H1 (cell line): Measurements from ENCODE around the gene SRRM4. TPM values are rescaled to one million over a fixed set of nuclear protein-coding genes. Genes with fewer than 3 reads are reported as not detected.

Experiments used
- CTCF ChIA-PET: fragments of 300-600 bp; sonication (Branson Sonifier 250); formaldehyde crosslinking; loops from one replicate; lab custom pipeline; 2021; ENCODE audit not compliant: partially characterized antibody; lab: Charles Lee
- POLR2A ChIA-PET: fragments of 300-600 bp; sonication (Branson Sonifier 250); formaldehyde crosslinking; loops from one replicate; lab custom pipeline; 2021; ENCODE audit warnings: inconsistent platforms; ENCODE audit not compliant: partially characterized antibody; lab: Charles Lee
- DNase-seq, 2 experiments: peaks; one replicate each; pipeline versions ENCODE4 v3.0.0 to v3.0.0-alpha.2; 2010 to 2022; ENCODE audit warnings: low spot score in 2 of 2, low read depth in 1 of 2, mixed read lengths in 1 of 2
- FAIRE-seq: peaks from 2 replicates; lab custom pipeline; 2011; peaks lifted over from hg19 to GRCh38; lab: Jason Lieb, UNC
- H2AFZ ChIP-seq: 2 replicates; pipeline ENCODE4 v1.8.1; 2012; ENCODE audit warnings: low read length, inconsistent platforms
- H2AK5ac ChIP-seq: 2 replicates; pipeline ENCODE4 v1.6.1; 2013; ENCODE audit warnings: low read depth, low read length
- H2BK120ac ChIP-seq: replicated peaks from 2 replicates; pipeline ENCODE3; 2013; ENCODE audit warnings: low read depth, low read length, inconsistent platforms
- H2BK12ac ChIP-seq: 2 replicates; pipeline ENCODE4 v1.6.1; 2013; ENCODE audit warnings: low read depth, low read length
- H2BK15ac ChIP-seq: 2 replicates; pipeline ENCODE4 v1.6.1; 2013; ENCODE audit warnings: low read length
- H2BK20ac ChIP-seq: 2 replicates; pipeline ENCODE4 v1.6.1; 2013; ENCODE audit warnings: low read length
- H2BK5ac ChIP-seq: 2 replicates; pipeline ENCODE4 v1.6.1; 2013; ENCODE audit warnings: low read depth, low read length
- H3K14ac ChIP-seq: 2 replicates; pipeline ENCODE4 v1.6.1; 2013; ENCODE audit warnings: inconsistent platforms; ENCODE audit not compliant: insufficient read length
- H3K18ac ChIP-seq: 2 replicates; pipeline ENCODE4 v1.6.1; 2013; ENCODE audit warnings: low read length; ENCODE audit errors: extremely low read depth
- H3K23ac ChIP-seq: 2 replicates; pipeline ENCODE4 v1.6.1; 2013; ENCODE audit warnings: inconsistent platforms; ENCODE audit not compliant: insufficient read length
- H3K23me2 ChIP-seq: 2 replicates; pipeline ENCODE4 v1.6.1; 2013; ENCODE audit warnings: low read depth, low read length
- H3K27ac ChIP-seq: 2 replicates; pipeline ENCODE4 v1.6.1; 2011; ENCODE audit warnings: low read depth, low read length, inconsistent platforms
- H3K27me3 ChIP-seq, 4 experiments: replicated peaks in 1 of 4; 1 replicate in 1 of 4; 2 replicates in 3 of 4; pipeline versions ENCODE4 v1.6.1 to v1.8.1; 2011 to 2013; ENCODE audit warnings: low read length in 3 of 4, mild to moderate bottlenecking in 3 of 4, inconsistent platforms in 2 of 4, mixed read lengths in 2 of 4, moderate library complexity in 1 of 4; ENCODE audit not compliant: control insufficient read depth in 3 of 4, insufficient read depth in 3 of 4; ENCODE audit errors: extremely low read depth in 1 of 4
- H3K36me3 ChIP-seq, 4 experiments: 2 replicates each; pipeline versions ENCODE4 v1.6.1 to v1.8.1; 2011 to 2013; ENCODE audit warnings: mild to moderate bottlenecking in 4 of 4, low read length in 3 of 4, moderate library complexity in 2 of 4, control low read depth in 1 of 4, inconsistent platforms in 1 of 4; ENCODE audit not compliant: insufficient read depth in 4 of 4, control insufficient read depth in 2 of 4
- H3K4ac ChIP-seq: replicated peaks from 2 replicates; pipeline ENCODE3; 2013; ENCODE audit warnings: low read length, low read depth, mixed read lengths, inconsistent platforms; ENCODE audit not compliant: insufficient read length
- H3K4me1 ChIP-seq, 4 experiments: replicated peaks in 1 of 4; 1 replicate in 1 of 4; 2 replicates in 3 of 4; pipeline versions ENCODE4 v1.6.1 to v1.8.1; 2011 to 2013; ENCODE audit warnings: low read length in 3 of 4, inconsistent platforms in 2 of 4, mixed read lengths in 1 of 4; ENCODE audit not compliant: insufficient read depth in 4 of 4, control insufficient read depth in 3 of 4
- H3K4me2 ChIP-seq, 2 experiments: 2 replicates each; pipeline versions ENCODE4 v1.6.1 to v1.8.1; 2011 to 2013; ENCODE audit warnings: low read depth in 2 of 2, low read length in 2 of 2, control low read depth in 1 of 2, inconsistent platforms in 1 of 2, mild to moderate bottlenecking in 1 of 2; ENCODE audit not compliant: insufficient read depth in 1 of 2
- H3K4me3 ChIP-seq, 4 experiments: fragments of 200-600, 300-600 bp in 1 of 4; sonication (generic), shearing (Covaris generic), sonication (Bioruptor Twin) in 1 of 4; 2 replicates each; pipeline versions ENCODE4 v1.5.1 to v1.8.1; 2011 to 2016; ENCODE audit warnings: low read length in 4 of 4, low read depth in 3 of 4, control low read depth in 2 of 4, inconsistent platforms in 2 of 4, mild to moderate bottlenecking in 2 of 4, mixed read lengths in 1 of 4, moderate library complexity in 1 of 4; ENCODE audit not compliant: insufficient read depth in 2 of 4; ENCODE audit errors: extremely low read depth in 1 of 4
- H3K56ac ChIP-seq: replicated peaks from 2 replicates; pipeline ENCODE3; 2013; ENCODE audit warnings: low read depth, mild to moderate bottlenecking, mixed read lengths, low read length, inconsistent platforms; ENCODE audit not compliant: insufficient read length
- H3K79me1 ChIP-seq: 2 replicates; pipeline ENCODE4 v1.6.1; 2013; ENCODE audit warnings: low read depth, low read length, control low read depth
- H3K79me2 ChIP-seq, 2 experiments: 2 replicates each; pipeline versions ENCODE4 v1.6.1 to v1.8.1; 2012 to 2013; ENCODE audit warnings: low read length in 2 of 2, mild to moderate bottlenecking in 2 of 2, inconsistent platforms in 1 of 2; ENCODE audit not compliant: insufficient read depth in 2 of 2, control insufficient read depth in 1 of 2
- H3K9ac ChIP-seq, 4 experiments: replicated peaks in 1 of 4; 1 replicate in 1 of 4; 2 replicates in 3 of 4; pipeline versions ENCODE4 v1.6.1 to v1.8.1; 2011 to 2013; ENCODE audit warnings: low read depth in 3 of 4, low read length in 3 of 4, control low read depth in 2 of 4, mild to moderate bottlenecking in 2 of 4, moderate library complexity in 2 of 4, inconsistent platforms in 1 of 4; ENCODE audit errors: extremely low read depth in 1 of 4
- H3K9me3 ChIP-seq, 2 experiments: 2 replicates each; pipeline versions ENCODE4 v1.6.1 to v1.8.1; 2012 to 2013; ENCODE audit warnings: mild to moderate bottlenecking in 2 of 2, moderate library complexity in 2 of 2, control low read depth in 1 of 2, inconsistent platforms in 1 of 2, low read depth in 1 of 2, low read length in 1 of 2, mixed read lengths in 1 of 2; ENCODE audit not compliant: insufficient read depth in 2 of 2
- H4K20me1 ChIP-seq, 2 experiments: replicated peaks in 1 of 2; 2 replicates each; pipeline versions ENCODE3 to v1.8.1; 2011 to 2013; ENCODE audit warnings: inconsistent platforms in 2 of 2, low read length in 2 of 2, mild to moderate bottlenecking in 1 of 2; ENCODE audit not compliant: insufficient read depth in 2 of 2, control insufficient read depth in 1 of 2
- H4K5ac ChIP-seq: 2 replicates; pipeline ENCODE4 v1.6.1; 2013; ENCODE audit warnings: low read length, low read depth, mixed read lengths, inconsistent platforms; ENCODE audit not compliant: insufficient read length
- H4K8ac ChIP-seq: 2 replicates; pipeline ENCODE4 v1.8.0; 2013; ENCODE audit warnings: mild to moderate bottlenecking, moderate library complexity, low read length, inconsistent platforms; ENCODE audit not compliant: insufficient read depth; ENCODE audit errors: extremely low read depth
- H4K91ac ChIP-seq: replicated peaks from 2 replicates; pipeline ENCODE3; 2013; ENCODE audit warnings: low read length, mixed read lengths, inconsistent platforms; ENCODE audit not compliant: insufficient read length
- ASH2L ChIP-seq: fragments of 200-600, 300-600 bp; sonication (generic); IDR thresholded peaks from one replicate; pipeline ENCODE4 v1.7.1; 2017; ENCODE audit warnings: low read length
- CBX8 ChIP-seq: fragments of 300-800, 300-1000 bp; sonication (generic); IDR thresholded peaks from 2 replicates; pipeline ENCODE4 v1.7.1; 2016; ENCODE audit warnings: low read depth, low read length, borderline replicate concordance
- CEBPB ChIP-seq: IDR thresholded peaks from 2 replicates; pipeline ENCODE4 v1.6.1; 2012; ENCODE audit warnings: low read depth, low read length
- CREB1 ChIP-seq: IDR thresholded peaks from 2 replicates; pipeline ENCODE4 v1.6.1; 2012; ENCODE audit warnings: inconsistent platforms
- EGR1 ChIP-seq: IDR thresholded peaks from 2 replicates; pipeline ENCODE4 v1.6.1; 2011; ENCODE audit warnings: low read depth, low read length, borderline replicate concordance
- GABPA ChIP-seq: IDR thresholded peaks from 2 replicates; pipeline ENCODE4 v1.6.1; 2011; ENCODE audit warnings: mild to moderate bottlenecking, low read length, moderate library complexity, borderline replicate concordance; ENCODE audit not compliant: insufficient read depth
- KDM5A ChIP-seq: fragments of 200-600 bp; IDR thresholded peaks from 2 replicates; pipeline ENCODE4 v1.7.1; 2012; ENCODE audit warnings: mild to moderate bottlenecking, low read length, inconsistent platforms, mixed read lengths
- PHF8 ChIP-seq: fragments of 200-600 bp; sonication (generic); conservative IDR thresholded peaks from 2 replicates; pipeline ENCODE4 v1.7.1; 2012; ENCODE audit warnings: low read depth, mild to moderate bottlenecking, inconsistent platforms, low read length, moderate library complexity
- POLR2AphosphoS5 ChIP-seq: IDR thresholded peaks from 2 replicates; pipeline ENCODE4 v1.6.1; 2011; ENCODE audit warnings: low read depth, low read length
- RFX5 ChIP-seq: IDR thresholded peaks from 2 replicates; pipeline ENCODE4 v1.6.1; 2011; ENCODE audit warnings: low read depth, low read length, improper control_type of control experiment, borderline replicate concordance
- SUZ12 ChIP-seq: fragments of 200-600 bp; sonication (generic); IDR thresholded peaks from 2 replicates; pipeline ENCODE4 v1.6.1; 2012; ENCODE audit warnings: mild to moderate bottlenecking, inconsistent platforms, low read length, moderate library complexity, mixed read lengths
- TAF1 ChIP-seq: IDR thresholded peaks from 2 replicates; pipeline ENCODE4 v1.6.1; 2011; ENCODE audit warnings: mild to moderate bottlenecking, low read depth, low read length
- TCF12 ChIP-seq: IDR thresholded peaks from 2 replicates; pipeline ENCODE4 v1.6.1; 2011; ENCODE audit warnings: low read depth, mild to moderate bottlenecking, low read length
- YY1 ChIP-seq: IDR thresholded peaks from 2 replicates; pipeline ENCODE4 v1.6.1; 2011; ENCODE audit warnings: low read depth, mild to moderate bottlenecking, low read length
- ZNF274 ChIP-seq: IDR thresholded peaks from 2 replicates; pipeline ENCODE4 v1.7.0; 2012; ENCODE audit warnings: low read length, borderline replicate concordance; ENCODE audit errors: extremely low read depth
- WGBS, 2 experiments: shearing (Covaris generic) in 1 of 2; methylation state at CpG; one replicate each; pipeline versions ENCODE4 v1.1.6 to v1.1.7; 2013 to 2015; ENCODE audit warnings: low lambda C conversion rate in 2 of 2, mixed read lengths in 2 of 2, inconsistent platforms in 1 of 2, low coverage in 1 of 2, missing lambda C conversion rate in 1 of 2; ENCODE audit not compliant: insufficient replicate concordance in 2 of 2, insufficient coverage in 1 of 2, insufficient read length in 1 of 2; ENCODE audit errors: extremely low coverage in 1 of 2, missing lambda C conversion rate in 1 of 2; 5-methylcytosine and 5-hydroxymethylcytosine counted together
- polyA plus RNA-seq, 7 experiments: library from polyadenylated mRNA; depleted of rRNA in 3 of 7; stranded (reverse) in 5 of 7; unstranded in 2 of 7; fragments of >200 nt in 5 of 7; fragments of 200-250 nt in 2 of 7; gene quantifications; 1 replicate in 5 of 7; 2 replicates in 1 of 7; 4 replicates in 1 of 7; pipeline versions ENCODE4 v1.2.1 to v1.2.3, GENCODE V29; 2011 to 2013; ENCODE audit warnings: missing spikeins in 2 of 7, mixed read lengths in 2 of 7
- total RNA-seq: library from RNA; stranded (reverse); fragmentation: NEBNext Ultra II Directional; extraction: Animal tissue kit (Norgen Biotek cat#: 25700); gene quantifications from 2 replicates; pipeline ENCODE4 v1.2.1, GENCODE V29; 2021

SRRM4 gene
- total and polyA plus RNA-seq, 2 of the 8 experiments (the other 6 are each of a cell fraction or from before 2014, with no cell fraction given), result 0.53 to 1.1 TPM

- no peak for DNase-seq
- Histone ChIP-seq H3K14ac (no peak overlapping the region), H4K8ac (no peak overlapping the region), H3K23me2 (no peaks in the 10 kb centered on the region), H3K23ac (no peak overlapping the region), H3K9me3 (0 out of 4 replicates have a peak, but pooled peaks cover 0 to 3% of the 10 kb centered on the region in 2 experiments)
- TF ChIP-seq TCF12 (no peak), EGR1 (no peak), TAF1 (no peak), ASH2L (no peak), SUZ12 (no peak), CREB1 (no peak), POLR2AphosphoS5 (no peak), KDM5A (no peak), PHF8 (no peak), CEBPB (no peak), YY1 (no peak), ZNF274 (no peak), RFX5 (no peak), GABPA (no peak), CBX8 (no peak)
- TF ChIP-seq, all 59 proteins: peak for 0
- no peak overlapping the region for H3K27ac ChIP-seq
- 78% methylated on average over 3 of the region's 3 CpGs; no CpG with 5 or more reads in 1 of the 2 experiments for WGBS, 2 experiments
- no peak overlapping the region for H2BK120ac ChIP-seq
- H4K20me1 ChIP-seq, result no peaks in the 10 kb centered on the region
- H2AK5ac ChIP-seq, result no peak overlapping the region; the same call in 1 of the 2 replicates
- H3K79me1 ChIP-seq, result no peaks in the 10 kb centered on the region
- no peak for FAIRE-seq
- 0 out of 7 replicates have a peak, but pooled peaks cover 0 to 4% (median under 1%) of the 10 kb centered on the region in 4 experiments for H3K4me1 ChIP-seq
- no peak overlapping the region for H3K4me2 ChIP-seq
- H2BK15ac ChIP-seq, result no peak overlapping the region
- no peak overlapping the region for H3K4me3 ChIP-seq
- POLR2A ChIA-PET, result no interaction called here
- no peak overlapping the region for H2BK20ac ChIP-seq
- no peaks in the 10 kb centered on the region; a peak in 1 of 7 replicates for H3K27me3 ChIP-seq
- no peak overlapping the region for H3K56ac ChIP-seq
- no peak overlapping the region for H2BK12ac ChIP-seq
- H4K5ac ChIP-seq, result no peak overlapping the region
- no peak overlapping the region for H4K91ac ChIP-seq
- H3K4ac ChIP-seq, result no peak overlapping the region
- no peak overlapping the region for H2BK5ac ChIP-seq
- no peak overlapping the region for H2AFZ ChIP-seq
- CTCF ChIA-PET, result interaction anchor here (0.7 to 2.3 kb wide), 6 partner anchors 10 to 343 kb away, joined by 3 to 6 read pairs (median 3); no protein-coding TSS in a partner anchor
- H3K79me2 ChIP-seq, result no peaks in the 10 kb centered on the region
- H3K9ac ChIP-seq, result no peak overlapping the region
- H3K18ac ChIP-seq, result no peak overlapping the region
- H3K36me3 ChIP-seq, result no peaks in the 10 kb centered on the region
Observed at GRCh38 chr12:119100933-119101332, 119.6 kb downstream of the SRRM4 start.
